Lower lobe of right lung (tissue), 2 donors: ENCODE measurements around the gene PLB1. TPM values are rescaled to one million over a fixed set of nuclear protein-coding genes. Genes with fewer than 3 reads are reported as not detected.

Experiments used
- ATAC-seq, 2 donors: fragments of 200-7000 bp; cut with Tn5 transposase; one replicate each; pipeline ENCODE4 v1.9.1; 2020 to 2022; ENCODE audit warnings: mild to moderate bottlenecking in 2 of 2, moderate library complexity in 2 of 2
- DNase-seq: peaks from one replicate; pipeline ENCODE4 v3.0.0-alpha.2; 2020
- H3K27ac ChIP-seq: fragments of 200-600 bp; one replicate; pipeline ENCODE4 v1.8.0; 2022
- H3K27me3 ChIP-seq: fragments of 200-600 bp; one replicate; pipeline ENCODE4 v1.8.0; 2022; ENCODE audit warnings: low read depth
- H3K36me3 ChIP-seq: fragments of 200-600 bp; one replicate; pipeline ENCODE4 v1.8.0; 2022; ENCODE audit warnings: mild to moderate bottlenecking
- H3K4me1 ChIP-seq: fragments of 200-600 bp; one replicate; pipeline ENCODE4 v1.8.0; 2022
- H3K4me3 ChIP-seq: fragments of 200-600 bp; one replicate; pipeline ENCODE4 v1.8.0; 2022; ENCODE audit warnings: mild to moderate bottlenecking
- H3K9me3 ChIP-seq: fragments of 200-600 bp; one replicate; pipeline ENCODE4 v1.8.0; 2022
- CTCF ChIP-seq: fragments of 200-600 bp; IDR thresholded peaks from one replicate; pipeline ENCODE4 v1.8.0; 2022; ENCODE audit warnings: antibody characterized with exemption, mild to moderate bottlenecking
- intact Hi-C: fragments of 100-400 bp; cut with DNase I; formaldehyde crosslinking; loops from one replicate; pipeline ENCODE4 v1.11.0; 2022
- total RNA-seq: library from RNA; stranded (reverse); fragmentation: NEBNext Ultra II Directional; extraction: Animal tissue kit (Norgen Biotek cat#: 25700); gene quantifications from one replicate; pipeline ENCODE4 v1.2.1, GENCODE V29; 2021
- donor health status: DM: no; HTN: yes; CAD: no; lungs with severe emphysema.

Gene PLB1
- total RNA-seq, 1 donor from 2014 or later = 5.5 TPM

- Histone ChIP-seq H3K4me1 (peaks cover 5% of the 10 kb centered on the region), H3K36me3 (no peaks in the 10 kb centered on the region), H3K4me3 (no peak overlapping the region), H3K9me3 (no peaks in the 10 kb centered on the region), H3K27me3 (no peaks in the 10 kb centered on the region), H3K27ac (peak overlapping the region; percentile 42)
- no peak for TF ChIP-seq CTCF
- ATAC-seq (no peak), DNase-seq (no peak)
- intact Hi-C loops = no loop called here
Observed at GRCh38 chr2:28647682-28648081, 151.8 kb downstream of the PLB1 start.

GRCh38 chr2:28648147-28648546, 152.3 kb downstream of the PLB1 start:
- Histone ChIP-seq H3K4me1 (peaks cover 4% of the 10 kb centered on the region), H3K36me3 (no peaks in the 10 kb centered on the region), H3K4me3 (no peak overlapping the region), H3K27ac (no peak overlapping the region), H3K9me3 (no peaks in the 10 kb centered on the region), H3K27me3 (no peaks in the 10 kb centered on the region)
- intact Hi-C loops = no loop called here
- peak; percentile 51 to 74 for ATAC-seq
- no peak for TF ChIP-seq CTCF
- no peak for DNase-seq

GRCh38 chr2:28648671-28649395, 153.0 kb downstream of the PLB1 start:
- Histone ChIP-seq H3K27ac (no peak overlapping the region), H3K4me1 (no peaks in the 10 kb centered on the region), H3K36me3 (no peaks in the 10 kb centered on the region), H3K27me3 (no peaks in the 10 kb centered on the region), H3K4me3 (no peak overlapping the region), H3K9me3 (no peaks in the 10 kb centered on the region)
- no peak for ATAC-seq
- no peak for DNase-seq
- no peak for TF ChIP-seq CTCF
- intact Hi-C loops = no loop called here

- H3K4me1 ChIP-seq = peaks cover 7% of the 10 kb centered on the region
- H3K27me3 ChIP-seq = no peaks in the 10 kb centered on the region
- ATAC-seq = no peak
- no peak overlapping the region for H3K4me3 ChIP-seq
- intact Hi-C loops = no loop called here
- H3K9me3 ChIP-seq = no peaks in the 10 kb centered on the region
- no peaks in the 10 kb centered on the region for H3K36me3 ChIP-seq
- H3K27ac ChIP-seq = no peak overlapping the region
- DNase-seq = no peak
- no peak for TF ChIP-seq CTCF
Observed at GRCh38 chr2:28649481-28650265, 153.8 kb downstream of the PLB1 start.

- TF ChIP-seq CTCF = no peak
- H3K36me3 ChIP-seq = no peaks in the 10 kb centered on the region
- no peak overlapping the region for H3K27ac ChIP-seq
- no peak for DNase-seq
- no peak overlapping the region for H3K4me3 ChIP-seq
- no peak for ATAC-seq
- H3K27me3 ChIP-seq = no peaks in the 10 kb centered on the region
- peaks cover 12% of the 10 kb centered on the region for H3K4me1 ChIP-seq
- no peaks in the 10 kb centered on the region for H3K9me3 ChIP-seq
- intact Hi-C loops = no loop called here
Observed at GRCh38 chr2:28650266-28650584, 154.4 kb downstream of the PLB1 start.
